PC-9 (cell line): ENCODE results near the gene SCART1.

Experiments used
- CTCF ChIP-seq: fragments of 200-600 bp; sonication (generic); conservative IDR thresholded peaks from 2 replicates; pipeline ENCODE4 v1.6.1; 2017; ENCODE audit warnings: mixed run types, antibody characterized with exemption, mild to moderate bottlenecking, moderate library complexity
- EZH2 ChIP-seq: fragments of 200-600 bp; sonication (generic); IDR thresholded peaks from 2 replicates; pipeline ENCODE4 v1.8.0; 2017; ENCODE audit warnings: antibody characterized with exemption, low read depth

DNA sequence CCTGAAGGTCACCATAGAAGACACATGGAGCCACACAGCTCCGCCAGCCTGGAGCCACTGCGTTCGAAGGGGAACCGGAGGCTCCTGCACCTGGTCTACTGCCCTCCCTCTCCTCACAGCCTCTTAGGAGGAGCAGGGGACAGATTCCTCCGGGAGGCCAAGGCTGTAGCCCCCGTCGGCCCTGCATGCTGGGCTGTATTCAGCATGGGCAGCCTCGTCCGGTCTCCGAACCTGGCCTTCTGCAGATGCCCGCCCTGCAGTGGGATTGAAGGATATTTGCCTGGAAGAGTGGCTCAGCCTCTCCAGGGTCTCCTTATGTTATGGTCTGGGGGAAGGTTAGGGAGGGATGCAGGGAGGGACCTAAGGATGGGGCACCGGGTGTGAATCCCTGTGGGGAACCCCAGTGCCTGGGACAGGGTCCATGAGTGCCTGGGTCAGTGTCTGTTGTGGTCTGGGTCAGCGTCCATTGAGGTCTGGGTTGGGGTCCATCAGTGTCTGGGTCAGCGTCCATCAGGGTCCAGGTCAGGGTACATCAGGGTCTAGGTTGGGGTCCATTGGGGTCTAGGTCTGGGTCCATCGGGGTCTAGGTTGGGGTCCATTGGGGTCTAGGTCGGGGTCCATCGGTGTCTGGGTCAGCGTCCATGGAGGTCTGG, 13.0 kb upstream of the SCART1 start:
- TF ChIP-seq CTCF (no peak), EZH2 (no peak)
